Measurements from ENCODE around the gene LCOR.
"Not testable (repeated sequence)": the region's sequence is repeated elsewhere in the genome, so short reads cannot be mapped to it uniquely, and the experiment has no call there.

LCOR gene

DNA sequence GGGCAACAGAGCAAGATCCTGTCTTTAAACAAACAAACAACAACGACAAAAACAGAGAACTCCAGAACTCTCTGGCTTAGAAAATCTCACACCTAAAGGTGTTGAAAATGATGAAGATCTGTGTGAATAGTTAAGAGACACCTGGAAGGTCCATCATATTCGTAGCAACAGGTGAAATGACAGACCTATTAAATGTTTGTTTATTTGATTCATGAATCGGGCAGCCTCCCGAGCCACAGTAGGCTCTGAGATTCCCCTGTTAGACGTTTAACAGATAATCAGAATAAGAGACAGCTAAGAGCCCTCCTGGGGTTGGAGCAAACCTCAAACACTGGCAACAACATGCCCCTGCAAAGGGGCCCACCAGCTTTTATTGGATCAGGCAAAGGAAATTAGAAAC lies 103.7 kb downstream of the LCOR start:
- no peak for DNase-seq (ENCODE audit: low read depth)

DNA sequence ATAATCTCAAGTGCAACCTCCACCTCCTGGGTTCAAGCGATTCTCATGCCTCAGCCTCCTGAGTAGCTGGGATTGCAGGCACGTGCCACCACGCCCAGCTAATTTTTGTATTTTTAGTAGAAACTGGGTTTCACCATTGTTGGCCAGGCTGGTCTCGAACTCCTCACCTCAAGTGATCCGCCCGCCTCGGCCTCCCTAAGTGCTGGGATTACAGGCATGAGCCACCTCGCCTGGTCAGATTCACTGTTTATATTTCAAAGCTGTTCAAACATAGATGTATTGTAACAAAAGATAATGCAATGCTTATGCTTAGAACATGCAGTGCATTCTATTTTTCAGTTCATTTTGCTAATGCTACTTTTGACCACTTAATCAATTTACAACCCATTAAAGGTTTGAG lies 111.1 kb downstream of the LCOR start:
- not testable (repeated sequence) for DNase-seq (ENCODE audit: low read depth)

DNA sequence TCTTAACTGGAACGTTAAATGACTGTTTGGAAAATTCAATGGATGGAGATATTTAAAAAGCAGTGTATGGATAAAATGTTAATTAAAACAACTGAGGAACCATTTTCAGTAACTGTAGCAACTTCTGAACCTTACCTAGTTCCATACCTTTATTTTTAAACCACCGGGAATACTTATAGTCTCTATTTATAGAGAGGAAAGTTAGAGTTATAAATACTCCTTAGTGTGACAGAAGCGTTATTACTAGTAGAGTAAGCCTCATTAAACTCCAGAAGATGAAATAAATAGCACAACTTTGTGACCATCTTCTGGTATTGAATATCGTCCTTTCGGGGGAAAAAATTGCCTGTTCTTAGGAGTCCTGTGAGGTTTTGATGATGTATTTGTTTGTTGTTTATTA lies 114.9 kb downstream of the LCOR start:
- no peak for DNase-seq (ENCODE audit: low read depth)

DNA sequence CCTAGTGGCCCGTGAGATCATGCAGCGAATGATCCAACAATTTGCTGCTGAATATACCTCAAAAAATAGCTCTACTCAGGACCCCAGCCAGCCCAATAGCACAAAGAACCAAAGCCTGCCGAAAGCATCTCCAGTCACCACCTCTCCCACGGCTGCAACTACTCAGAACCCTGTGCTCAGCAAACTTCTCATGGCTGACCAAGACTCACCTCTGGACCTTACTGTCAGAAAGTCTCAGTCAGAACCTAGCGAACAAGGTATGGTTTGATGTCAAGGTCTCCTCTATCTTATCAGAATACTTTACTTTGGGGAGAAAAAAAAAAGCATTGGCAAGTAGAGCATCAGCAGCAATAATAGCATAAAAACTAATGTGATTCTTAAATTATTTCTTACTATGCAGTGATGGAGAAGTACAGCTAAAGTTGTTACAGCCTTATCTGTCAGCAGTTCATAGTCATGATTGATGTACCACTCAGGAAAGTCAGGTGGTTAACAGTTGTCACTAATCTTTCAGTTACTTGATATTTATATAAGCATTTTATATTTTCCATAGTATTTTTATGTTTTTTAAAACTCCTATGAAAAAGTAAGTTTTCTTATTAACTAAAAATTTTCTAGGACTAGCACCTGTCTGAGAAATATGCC lies 117.1 kb downstream of the LCOR start:
- no peak for DNase-seq (ENCODE audit: low read depth)

DNA sequence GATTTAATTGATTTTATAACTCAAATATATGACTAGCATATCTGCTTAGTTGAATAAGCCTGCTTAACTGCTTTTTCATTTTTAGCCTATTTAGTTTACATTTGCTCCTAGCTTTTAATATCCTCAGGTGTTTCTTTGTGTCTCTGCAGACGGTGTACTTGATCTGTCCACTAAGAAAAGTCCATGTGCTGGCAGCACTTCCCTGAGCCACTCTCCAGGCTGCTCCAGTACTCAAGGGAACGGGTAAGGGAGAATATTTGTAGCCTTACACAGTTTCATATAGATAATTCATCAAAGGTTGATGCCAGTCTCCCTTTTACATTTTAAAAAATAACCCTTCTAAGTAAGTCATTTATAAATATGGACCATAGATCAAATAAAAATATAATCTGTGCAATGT lies 119.9 kb downstream of the LCOR start:
- DNase-seq (ENCODE audit: low read depth) = no peak

DNA sequence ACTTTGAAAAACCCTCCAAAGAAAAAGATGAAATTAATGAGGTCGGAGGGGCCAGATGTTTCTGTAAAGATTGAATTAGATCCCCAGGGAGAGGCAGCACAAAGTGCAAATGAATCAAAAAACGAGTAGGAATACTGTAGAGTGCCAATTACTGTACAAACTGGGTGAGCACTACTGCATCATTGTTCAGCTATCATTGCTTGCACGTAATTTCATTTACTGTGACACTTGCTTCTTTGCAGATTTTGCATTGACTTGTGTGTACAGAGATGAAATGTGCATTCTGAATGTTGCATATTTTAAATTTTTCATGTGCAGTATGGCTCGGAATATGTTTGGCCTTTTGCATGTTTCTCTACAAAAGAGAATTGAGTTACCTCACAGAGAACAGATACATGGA lies 123.7 kb downstream of the LCOR start:
- no peak for DNase-seq (ENCODE audit: low read depth)

DNA sequence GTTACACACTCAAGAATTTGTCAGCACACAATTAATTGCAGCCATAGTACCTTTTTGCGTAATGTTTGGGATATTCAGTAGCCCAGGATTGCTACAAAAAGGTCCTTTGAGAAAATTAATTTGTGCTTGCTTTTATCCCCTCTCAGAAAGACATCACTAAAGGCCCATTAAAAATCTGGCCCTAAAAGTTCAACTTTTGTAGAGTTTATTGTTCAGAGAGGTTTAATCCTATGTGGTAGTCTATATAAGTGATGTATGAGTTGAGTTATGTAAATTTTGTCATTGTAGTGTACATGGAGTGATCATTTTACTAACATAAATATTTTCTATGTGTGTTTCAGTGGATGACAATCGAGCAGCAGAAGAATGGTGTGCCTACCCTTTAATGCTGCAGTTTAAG lies 126.0 kb downstream of the LCOR start:
- no peak for DNase-seq (ENCODE audit: low read depth)

DNA sequence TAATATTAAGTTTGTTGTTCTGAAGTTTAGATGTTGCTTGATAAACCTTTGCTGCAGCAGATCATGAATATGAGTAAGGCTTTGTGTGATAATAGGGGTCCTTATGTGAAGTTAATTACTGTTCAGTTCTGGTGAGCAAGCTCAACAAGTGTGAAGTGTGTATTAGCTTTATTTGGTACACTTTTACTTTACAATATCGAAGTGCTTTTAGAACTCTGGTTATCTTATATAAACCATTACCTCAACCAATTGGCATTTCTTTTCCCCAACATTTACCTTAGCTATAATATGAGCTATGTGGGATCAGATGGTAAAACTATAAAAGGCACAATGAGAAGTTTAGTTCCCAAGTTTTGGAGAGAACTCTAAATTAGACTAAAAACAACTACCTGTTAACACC lies 127.6 kb downstream of the LCOR start:
- DNase-seq (ENCODE audit: low read depth) = no peak

DNA sequence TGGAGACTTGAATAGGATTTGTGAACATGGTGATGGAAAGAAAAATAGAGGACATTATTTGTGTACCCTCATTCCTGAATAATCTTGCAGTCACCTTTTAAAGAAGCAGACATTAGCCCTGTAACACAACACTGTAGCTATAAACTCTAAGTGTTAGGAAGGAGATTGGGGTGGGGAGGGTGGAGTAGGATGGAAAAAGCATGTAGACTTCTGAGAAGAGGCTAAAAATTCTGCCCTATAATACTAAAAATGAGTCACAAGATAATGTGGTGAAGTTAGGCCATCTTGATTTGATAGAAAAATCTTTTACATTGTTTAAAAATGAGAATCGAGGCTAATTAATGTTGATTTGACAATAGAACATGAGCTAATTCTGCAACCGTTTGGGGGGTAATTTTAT lies 128.8 kb downstream of the LCOR start:
- peak; percentile 50 for DNase-seq (ENCODE audit: low read depth)

DNA sequence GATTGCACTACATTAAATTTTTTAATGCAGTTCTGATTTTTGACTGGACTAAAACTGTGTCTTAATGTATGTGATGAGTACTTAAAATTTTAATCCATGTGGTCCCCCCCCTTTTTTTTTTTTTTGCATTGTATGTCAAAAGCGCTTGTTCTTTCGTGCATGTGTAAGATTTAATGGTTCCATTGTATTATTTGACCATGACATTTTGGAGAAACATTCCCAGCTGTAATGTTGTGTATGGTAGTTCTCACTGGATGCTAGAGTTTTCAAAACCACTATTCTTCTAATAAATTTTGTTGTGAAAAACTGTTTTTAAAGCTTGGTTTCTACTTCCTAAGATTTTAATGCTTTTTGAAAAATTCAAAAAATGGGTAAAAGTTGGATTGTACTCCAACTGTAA lies 132.0 kb downstream of the LCOR start:
- DNase-seq (ENCODE audit: low read depth) = no peak

DNA sequence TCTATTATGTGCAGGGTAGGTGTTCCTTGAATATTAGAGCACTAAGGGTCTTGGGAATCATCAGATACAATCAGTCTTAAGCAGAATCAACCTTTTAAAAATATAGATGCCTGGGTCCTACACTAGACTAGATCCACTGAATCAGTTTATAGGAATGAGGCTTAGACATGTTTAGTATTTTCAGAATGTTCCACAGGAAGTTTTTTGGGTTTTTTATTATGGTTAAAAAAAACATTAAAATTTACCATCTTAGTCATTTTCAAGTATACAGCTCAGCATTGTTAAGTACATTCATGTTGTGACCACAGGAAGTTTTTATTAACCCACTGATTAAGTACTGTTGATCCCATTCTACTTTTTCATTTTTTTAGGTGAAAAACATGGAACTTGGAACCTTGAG lies 135.7 kb downstream of the LCOR start:
- DNase-seq (ENCODE audit: low read depth) = peak; percentile 62

DNA sequence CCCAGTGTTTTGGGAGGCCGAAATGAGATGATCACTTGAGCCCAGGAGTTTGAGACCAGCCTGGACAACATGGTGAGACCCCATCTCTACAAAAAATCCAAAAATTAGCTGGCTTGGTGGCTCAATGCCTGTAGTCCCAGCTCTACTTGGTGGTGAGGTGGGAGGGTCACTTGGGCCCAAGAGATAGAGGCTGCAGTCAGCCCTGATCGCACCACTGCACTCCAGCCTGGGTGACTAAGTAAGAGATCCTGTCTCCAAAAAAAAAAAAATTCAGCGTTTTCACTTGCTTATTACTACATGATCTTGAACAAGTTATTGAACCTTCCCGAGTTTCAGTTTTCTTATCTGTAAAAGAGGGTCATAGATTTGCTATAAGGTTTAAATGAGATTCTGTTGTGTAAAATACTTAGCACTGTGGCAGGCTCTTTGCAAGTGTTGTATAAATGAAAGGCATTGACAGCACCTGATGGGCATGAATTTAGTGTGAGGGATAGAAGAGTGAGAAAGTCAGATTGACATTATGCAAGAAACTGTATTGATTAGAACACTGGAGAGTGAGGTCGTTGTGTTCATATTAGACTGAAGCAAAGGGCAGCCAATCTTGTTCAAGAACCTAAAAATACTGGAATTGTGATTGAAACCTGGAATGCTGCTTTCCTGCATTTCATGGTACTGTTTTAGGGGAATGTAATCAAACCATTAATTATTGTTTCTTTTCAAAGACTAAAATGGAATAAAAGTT lies 136.8 kb downstream of the LCOR start:
- DNase-seq (ENCODE audit: low read depth) = no peak

DNA sequence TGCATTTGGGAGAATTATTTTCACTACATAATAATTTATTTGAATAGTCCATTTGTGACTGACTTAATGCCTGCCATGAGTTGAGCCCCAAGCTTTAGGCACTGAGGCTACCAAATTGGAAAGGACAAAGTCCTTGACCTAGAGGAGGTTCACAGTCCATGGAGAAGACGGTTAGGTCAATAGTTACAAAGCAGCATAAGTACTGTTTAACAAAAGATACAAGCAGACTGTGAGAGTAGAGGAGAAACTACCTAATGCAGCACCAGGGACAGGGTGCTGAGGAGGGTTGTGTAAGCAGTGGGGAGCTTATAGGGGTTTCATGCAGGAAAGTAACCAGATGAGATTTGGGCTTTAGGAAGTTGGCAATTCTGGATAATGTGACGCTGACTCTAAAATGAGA lies 139.2 kb downstream of the LCOR start:
- no peak for DNase-seq (ENCODE audit: low read depth)

DNA sequence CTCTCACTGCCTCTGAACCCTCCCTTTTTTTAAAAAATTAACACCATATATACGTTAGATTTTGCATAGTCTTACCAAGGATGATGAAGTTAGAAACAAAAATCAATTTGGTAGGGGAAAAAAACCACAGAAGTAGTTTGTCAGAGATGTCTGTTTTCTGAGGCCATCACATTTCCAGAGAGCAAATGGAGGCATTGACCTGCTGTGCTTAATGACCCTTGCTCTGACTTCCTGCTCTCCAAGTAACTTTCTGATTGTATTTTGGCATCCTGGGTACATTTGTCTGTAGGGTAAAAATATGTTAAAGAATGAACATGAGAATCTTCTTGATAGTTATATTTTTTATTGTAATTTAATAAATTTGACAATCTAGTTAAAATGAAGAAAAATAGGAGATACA lies 140.2 kb downstream of the LCOR start:
- no peak for DNase-seq (ENCODE audit: low read depth)

DNA sequence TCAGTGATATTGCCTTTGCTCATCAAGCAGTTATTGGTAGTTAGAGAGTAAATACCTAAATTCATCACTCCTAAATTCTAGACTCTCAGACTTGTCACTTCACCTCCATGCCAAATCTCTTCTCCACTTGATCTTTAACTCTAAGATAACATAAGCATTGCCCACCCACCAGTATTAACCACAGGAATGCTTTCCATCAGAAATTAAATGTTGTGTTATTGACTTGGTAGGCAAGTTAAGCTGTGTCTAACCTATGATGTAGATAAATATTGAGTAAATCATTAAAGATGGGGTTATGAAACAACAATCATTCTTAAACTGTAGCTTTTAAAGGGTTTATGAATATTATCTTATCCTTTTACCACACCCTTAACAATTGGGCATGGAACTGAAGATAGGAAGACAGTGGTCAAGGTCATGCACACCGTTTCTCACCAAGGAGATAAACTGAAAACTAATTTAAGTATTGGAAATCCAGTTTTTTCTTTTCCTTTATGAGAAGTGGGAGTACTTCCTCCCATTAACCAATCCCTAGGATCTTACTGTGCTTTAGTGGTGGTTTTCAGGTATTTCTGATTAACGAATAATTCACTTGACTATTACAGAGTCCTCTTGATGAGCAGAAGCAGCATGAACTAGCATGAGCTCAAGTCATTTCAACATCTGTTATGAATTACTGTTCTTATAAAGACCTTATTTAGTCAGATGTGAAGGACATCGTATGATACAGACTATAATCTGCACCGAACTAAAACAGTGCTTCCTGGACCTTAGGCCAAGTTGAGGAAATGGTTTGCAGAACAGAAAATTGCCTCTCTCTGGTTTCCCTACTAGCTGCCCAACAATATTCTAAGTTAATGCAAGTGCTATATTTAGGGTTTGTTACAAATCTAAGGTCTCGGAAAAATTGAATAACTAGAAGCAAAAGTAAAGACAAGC lies 142.0 kb downstream of the LCOR start:
- peak; percentile 56 for DNase-seq (ENCODE audit: low read depth)

DNA sequence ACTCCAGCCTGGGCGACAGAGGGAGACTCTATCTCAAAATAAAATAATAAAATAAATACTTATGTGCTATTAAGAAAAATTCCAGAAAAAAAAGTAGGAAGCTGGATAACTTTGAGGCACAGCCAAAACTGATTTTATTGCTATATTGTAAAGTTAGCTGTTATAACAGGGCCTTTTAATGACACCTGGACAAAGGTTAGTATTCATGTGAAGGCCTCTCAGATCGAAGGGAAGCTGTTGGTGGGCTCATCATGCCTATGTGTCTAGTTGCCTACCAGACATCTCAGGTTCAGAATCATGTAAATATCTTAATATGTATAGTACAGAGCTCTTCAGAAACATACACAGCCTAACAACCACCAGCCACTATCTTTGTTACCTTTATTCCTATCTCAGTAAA lies 143.0 kb downstream of the LCOR start:
- DNase-seq (ENCODE audit: low read depth) = no peak

DNA sequence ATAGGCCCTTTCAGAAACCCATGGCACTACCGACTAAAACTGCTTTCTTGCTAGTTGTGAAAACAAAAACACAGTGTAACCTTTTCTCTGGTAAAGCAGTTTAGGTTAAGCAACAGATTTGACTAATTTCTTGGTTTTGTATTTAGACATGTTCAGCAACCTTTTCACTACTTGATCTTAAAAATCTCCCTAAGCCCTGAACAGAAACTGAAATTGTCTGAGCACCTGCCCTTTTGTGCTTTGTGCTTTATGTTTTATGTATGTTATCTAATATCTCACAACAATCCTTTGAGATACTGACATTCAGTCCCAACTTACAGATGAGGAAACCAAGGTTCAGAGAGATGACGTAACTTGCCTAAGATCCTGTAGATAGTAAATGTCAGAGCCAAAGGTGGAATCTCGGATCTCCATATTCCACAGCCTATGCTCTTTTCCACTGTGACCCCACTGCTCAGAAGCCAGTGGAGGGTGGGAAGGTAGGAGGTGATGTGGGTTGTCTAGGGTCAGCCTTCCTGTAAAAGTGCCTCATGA lies 146.6 kb downstream of the LCOR start:
- DNase-seq (ENCODE audit: low read depth) = no peak

DNA sequence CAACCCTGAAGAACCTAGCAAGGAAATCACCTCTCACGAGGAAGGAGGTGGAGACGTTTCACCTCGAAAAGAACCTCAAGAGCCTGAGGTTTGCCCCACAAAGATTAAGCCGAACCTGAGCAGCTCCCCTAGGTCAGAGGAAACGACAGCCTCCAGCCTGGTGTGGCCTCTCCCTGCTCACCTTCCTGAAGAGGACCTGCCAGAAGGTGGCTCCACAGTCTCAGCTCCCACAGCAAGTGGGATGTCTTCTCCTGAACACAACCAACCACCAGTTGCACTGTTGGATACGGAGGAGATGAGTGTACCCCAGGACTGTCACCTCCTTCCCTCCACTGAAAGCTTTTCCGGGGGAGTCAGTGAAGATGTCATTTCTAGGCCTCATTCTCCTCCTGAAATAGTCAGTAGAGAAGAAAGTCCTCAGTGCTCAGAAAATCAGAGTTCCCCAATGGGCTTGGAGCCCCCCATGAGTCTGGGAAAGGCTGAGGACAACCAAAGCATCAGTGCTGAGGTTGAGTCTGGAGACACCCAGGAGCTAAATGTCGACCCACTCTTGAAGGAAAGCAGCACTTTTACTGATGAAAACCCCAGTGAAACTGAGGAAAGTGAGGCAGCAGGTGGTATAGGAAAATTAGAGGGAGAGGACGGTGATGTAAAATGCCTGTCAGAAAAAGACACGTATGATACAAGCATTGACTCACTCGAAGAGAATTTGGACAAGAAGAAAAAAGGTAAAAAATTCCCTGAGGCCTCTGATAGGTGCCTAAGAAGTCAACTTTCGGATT lies 150.2 kb downstream of the LCOR start:
- no peak for DNase-seq (ENCODE audit: low read depth)

DNA sequence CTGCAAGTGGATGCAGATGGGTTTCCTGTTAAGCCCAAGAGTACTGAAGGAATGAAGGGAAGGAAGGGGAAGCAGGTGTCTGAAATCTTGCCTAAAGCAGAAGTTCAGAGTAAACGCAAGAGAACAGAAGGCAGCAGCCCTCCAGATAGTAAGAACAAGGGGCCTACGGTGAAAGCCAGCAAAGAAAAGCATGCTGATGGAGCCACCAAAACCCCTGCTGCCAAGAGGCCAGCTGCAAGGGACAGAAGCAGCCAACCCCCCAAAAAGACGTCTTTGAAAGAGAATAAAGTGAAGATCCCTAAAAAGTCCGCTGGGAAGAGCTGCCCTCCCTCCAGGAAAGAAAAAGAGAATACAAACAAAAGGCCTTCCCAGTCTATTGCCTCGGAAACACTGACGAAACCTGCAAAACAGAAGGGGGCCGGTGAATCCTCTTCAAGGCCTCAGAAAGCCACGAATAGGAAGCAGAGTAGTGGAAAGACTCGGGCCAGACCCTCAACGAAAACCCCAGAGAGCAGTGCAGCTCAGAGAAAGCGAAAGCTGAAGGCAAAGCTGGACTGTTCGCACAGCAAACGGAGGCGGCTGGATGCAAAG lies 152.5 kb downstream of the LCOR start:
- no peak for DNase-seq (ENCODE audit: low read depth)

DNA sequence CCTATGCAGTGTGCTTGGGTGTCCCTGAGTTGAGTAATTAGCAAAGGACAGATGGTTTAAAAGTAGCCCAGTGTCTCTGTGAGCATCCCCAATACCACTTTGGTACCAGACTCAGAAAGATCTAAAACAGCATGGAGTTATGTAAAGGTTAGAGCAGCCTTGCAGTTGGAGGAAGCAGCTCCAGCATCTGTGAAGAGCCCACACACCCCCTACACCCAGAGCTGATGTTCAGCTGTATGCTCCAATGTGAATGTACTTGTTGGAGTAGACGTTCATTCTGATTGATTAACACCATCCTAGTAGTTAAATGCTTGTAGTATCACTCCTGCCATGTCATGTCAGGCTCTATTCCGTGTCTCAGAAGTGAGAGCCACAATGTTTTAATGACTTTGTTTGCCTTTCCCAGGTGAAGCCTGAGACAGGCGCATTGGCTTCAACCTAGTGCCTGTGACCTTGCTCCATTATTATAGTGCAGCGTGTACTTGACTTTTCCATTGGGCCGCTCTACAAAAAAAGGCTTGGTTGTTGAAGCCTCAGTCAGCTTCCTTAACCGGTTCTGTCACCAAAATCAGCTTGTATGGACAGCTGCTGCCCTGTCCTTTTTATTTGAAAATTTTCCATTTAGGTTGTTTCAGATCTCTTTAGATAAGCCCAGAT lies 154.2 kb downstream of the LCOR start:
- no peak for DNase-seq (ENCODE audit: low read depth)

Data from iris pigment epithelial cell (primary cell).